GM23248 (cell line): ENCODE results near the gene AEBP1. TPM values are rescaled to one million over a fixed set of nuclear protein-coding genes. Genes with fewer than 3 reads are reported as not detected.

Source experiments
- DNase-seq: peaks from one replicate; pipeline ENCODE4 v3.0.0-alpha.2; 2015
- H2AFZ ChIP-seq: fragments of 200-600 bp; sonication (generic); 2 replicates; pipeline ENCODE4 v1.6.1; 2016; ENCODE audit warnings: antibody characterized with exemption
- H3F3A ChIP-seq: fragments of 200-600 bp; sonication (generic); 2 replicates; pipeline ENCODE4 v1.6.1; 2016; ENCODE audit warnings: mild to moderate bottlenecking, antibody characterized with exemption, mixed run types; ENCODE audit not compliant: insufficient read depth
- H3K27ac ChIP-seq: fragments of 200-600 bp; sonication (generic); 2 replicates; pipeline ENCODE4 v1.5.1; 2016; ENCODE audit warnings: mild to moderate bottlenecking
- H3K27me3 ChIP-seq: fragments of 200-600 bp; sonication (generic); replicated peaks from 2 replicates; pipeline ENCODE4 v1.6.1; 2016; ENCODE audit warnings: mild to moderate bottlenecking; ENCODE audit not compliant: insufficient read depth
- H3K36me3 ChIP-seq: fragments of 200-600 bp; sonication (generic); 2 replicates; pipeline ENCODE4 v1.6.1; 2016; ENCODE audit warnings: low read depth, mild to moderate bottlenecking
- H3K4me1 ChIP-seq: fragments of 200-600 bp; sonication (generic); 2 replicates; pipeline ENCODE4 v1.6.1; 2016; ENCODE audit warnings: mild to moderate bottlenecking; ENCODE audit not compliant: insufficient read depth
- H3K4me2 ChIP-seq: fragments of 200-600 bp; sonication (generic); one replicate; pipeline ENCODE4 v1.6.1; 2016; ENCODE audit warnings: mild to moderate bottlenecking; ENCODE audit not compliant: unreplicated experiment
- H3K4me3 ChIP-seq: fragments of 200-600 bp; sonication (generic); 2 replicates; pipeline ENCODE4 v1.5.1; 2016; ENCODE audit warnings: mild to moderate bottlenecking
- H3K79me2 ChIP-seq: fragments of 200-600 bp; sonication (generic); 2 replicates; pipeline ENCODE4 v1.6.1; 2016; ENCODE audit warnings: mild to moderate bottlenecking; ENCODE audit not compliant: insufficient read depth
- H3K9ac ChIP-seq: fragments of 200-600 bp; sonication (generic); 2 replicates; pipeline ENCODE4 v1.6.1; 2016; ENCODE audit warnings: mild to moderate bottlenecking
- H3K9me2 ChIP-seq: fragments of 200-600 bp; sonication (generic); 2 replicates; pipeline ENCODE4 v1.6.1; 2016; ENCODE audit warnings: mixed run types, mild to moderate bottlenecking, moderate library complexity; ENCODE audit not compliant: insufficient read depth
- H3K9me3 ChIP-seq: fragments of 200-600 bp; sonication (generic); one replicate; pipeline ENCODE4 v1.6.1; 2017; ENCODE audit warnings: low read depth
- H4K20me1 ChIP-seq: fragments of 200-600 bp; sonication (generic); 2 replicates; pipeline ENCODE4 v1.6.0; 2016; ENCODE audit not compliant: insufficient read depth
- EZH2 ChIP-seq: fragments of 200-600 bp; sonication (generic); IDR thresholded peaks from 2 replicates; pipeline ENCODE4 v1.6.1; 2018; ENCODE audit warnings: antibody characterized with exemption, mild to moderate bottlenecking; ENCODE audit not compliant: insufficient read depth, poor library complexity, severe bottlenecking
- EZH2phosphoT487 ChIP-seq: fragments of 200-600 bp; sonication (generic); IDR thresholded peaks from 2 replicates; pipeline ENCODE4 v1.6.1; 2018; ENCODE audit warnings: antibody characterized with exemption, moderate library complexity, mild to moderate bottlenecking, low read depth; ENCODE audit not compliant: insufficient read depth
- WGBS, 2 experiments: methylation state at CpG; one replicate each; pipeline ENCODE4 v1.1.6; 2015 to 2017; ENCODE audit warnings: low lambda C conversion rate in 2 of 2, low coverage in 1 of 2; ENCODE audit errors: missing lambda C conversion rate in 2 of 2; 5-methylcytosine and 5-hydroxymethylcytosine counted together
- in situ Hi-C: fragments of 300-500 bp; cut with MboI; formaldehyde crosslinking; loops from 2 replicates; pipeline ENCODE4 v1.15.0; 2020
- polyA plus RNA-seq: library from polyadenylated mRNA; unstranded; fragments of >200 nt; fragmentation: Nextera tagmentation; extraction: Ambion mirVana; gene quantifications from 2 replicates; pipeline ENCODE4 v1.2.1, GENCODE V29; 2016
- total RNA-seq: library from RNA; depleted of rRNA; stranded (reverse); fragments of >200 nt; shearing (Covaris generic); gene quantifications from 2 replicates; pipeline ENCODE4 v1.2.3, GENCODE V29; 2014; rRNA removed

AEBP1 gene
- 53.0 and 63.2 TPM in 2 replicates for total RNA-seq
- polyA plus RNA-seq: 46.6 and 47.0 TPM in 2 replicates

GRCh38 chr7:44103923-44104859 is at the start of gene AEBP1:
AEBP1 (plus strand) TSS chr7:44104345; CDS start chr7:44104666, 321 bp downstream.
- Histone ChIP-seq H3K27ac (peak within 1 kb of the TSS; percentile 86), H3K36me3 (no peaks in the 10 kb centered on the region), H3K27me3 (no peaks in the 10 kb centered on the region), H4K20me1 (no peaks in the 10 kb centered on the region), H3K9ac (peak within 1 kb of the TSS; percentile 85), H3K4me3 (peak within 1 kb of the TSS; percentile 70), H3K4me1 (peaks cover 35% of the 10 kb centered on the region), H3K4me2 (peak within 1 kb of the TSS; percentile 76), H3F3A (peaks cover 32% of the 10 kb centered on the region), H2AFZ (peak within 1 kb of the TSS; percentile 57), H3K79me2 (peaks cover 26% of the 10 kb centered on the region), H3K9me2 (no peaks in the 10 kb centered on the region), H3K9me3 (no peaks in the 10 kb centered on the region)
- DNase-seq: peak; percentile 65
- 9 to 17% methylated on average over 15 to 86 of the region's 87 CpGs for WGBS, 2 experiments
- in situ Hi-C loops: no loop called here
- TF ChIP-seq EZH2: no peak
- no peak for TF ChIP-seq EZH2phosphoT487

- Histone ChIP-seq H3K4me3 (no peak overlapping the region), H3K9me2 (no peaks in the 10 kb centered on the region), H3K4me2 (no peak overlapping the region), H2AFZ (no peak overlapping the region), H3K4me1 (no peaks in the 10 kb centered on the region), H3F3A (no peaks in the 10 kb centered on the region), H4K20me1 (no peaks in the 10 kb centered on the region), H3K9ac (no peak overlapping the region), H3K79me2 (peaks cover 56% of the 10 kb centered on the region), H3K36me3 (peaks cover 37% of the 10 kb centered on the region), H3K9me3 (no peaks in the 10 kb centered on the region), H3K27me3 (no peaks in the 10 kb centered on the region), H3K27ac (no peak overlapping the region)
- in situ Hi-C loops: no loop called here
- TF ChIP-seq EZH2: no peak
- DNase-seq: no peak
- WGBS, 2 experiments: 73% methylated on average over 7 of the region's 7 CpGs
Measured at GRCh38 chr7:44056681-44057080, 47.5 kb upstream of the AEBP1 start.

GRCh38 chr7:44057181-44057848 is 46.8 kb upstream of the AEBP1 start:
- Histone ChIP-seq H3K9me2 (no peaks in the 10 kb centered on the region), H4K20me1 (no peaks in the 10 kb centered on the region), H3K27me3 (no peaks in the 10 kb centered on the region), H2AFZ (no peak overlapping the region), H3F3A (no peaks in the 10 kb centered on the region), H3K4me1 (no peaks in the 10 kb centered on the region), H3K9me3 (no peaks in the 10 kb centered on the region), H3K9ac (no peak overlapping the region), H3K36me3 (peaks cover 37% of the 10 kb centered on the region), H3K4me2 (no peak overlapping the region), H3K27ac (no peak overlapping the region), H3K79me2 (peaks cover 51% of the 10 kb centered on the region), H3K4me3 (no peak overlapping the region)
- in situ Hi-C loops: no loop called here
- WGBS, 2 experiments: 95% methylated on average over 11 of the region's 11 CpGs
- no peak for DNase-seq
- TF ChIP-seq EZH2phosphoT487 (no peak), EZH2 (no peak)

- Histone ChIP-seq H3K4me3 (no peak overlapping the region), H3K36me3 (peaks cover 33% of the 10 kb centered on the region), H3K79me2 (peaks cover 44% of the 10 kb centered on the region), H3K27ac (no peak overlapping the region), H3K4me1 (no peaks in the 10 kb centered on the region), H3K9me3 (no peaks in the 10 kb centered on the region), H4K20me1 (no peaks in the 10 kb centered on the region), H2AFZ (no peak overlapping the region), H3K9ac (no peak overlapping the region), H3F3A (no peaks in the 10 kb centered on the region), H3K27me3 (no peaks in the 10 kb centered on the region), H3K9me2 (no peaks in the 10 kb centered on the region), H3K4me2 (no peak overlapping the region)
- in situ Hi-C loops: no loop called here
- 93% methylated on average over 28 to 30 of the region's 30 CpGs for WGBS, 2 experiments
- TF ChIP-seq EZH2 (no peak), EZH2phosphoT487 (no peak)
- DNase-seq: no peak
Measured at GRCh38 chr7:44057849-44058758, 46.0 kb upstream of the AEBP1 start.
